GM03348 (cell line): ENCODE results near the gene MTCL1.

Experiments used
- DNase-seq: peaks from one replicate; pipeline ENCODE4 v3.0.0; 2012; ENCODE audit warnings: low spot score

Gene MTCL1

GRCh38 chr18:8705238-8705960 is at the start of gene MTCL1:
Gene MTCL1, plus strand, starts transcription at chr18:8705556. Its CDS starts 105 bp downstream, at chr18:8705661.
- peak; percentile 91 for DNase-seq

DNA sequence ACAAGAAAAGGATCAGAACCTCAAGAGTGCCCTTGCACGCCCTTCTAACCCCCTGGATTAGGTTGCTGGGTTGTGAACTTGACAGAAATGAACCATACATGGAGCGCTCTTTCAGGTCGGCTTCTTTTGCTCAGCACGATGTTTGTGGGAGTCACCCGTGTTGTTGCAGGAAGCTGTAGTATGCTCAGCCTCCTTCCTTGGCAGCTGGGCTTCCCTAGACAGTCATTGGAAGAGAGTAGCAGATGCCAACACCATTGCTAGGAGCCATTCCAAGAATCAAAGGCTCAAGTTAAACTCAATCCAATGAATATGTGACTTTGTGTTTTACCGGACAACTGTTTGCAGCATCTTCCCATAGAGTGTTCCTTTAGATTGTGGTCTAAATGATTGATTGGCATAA is 49.1 kb upstream of the MTCL1 start:
- DNase-seq = peak; percentile 23

- no peak for DNase-seq
Measured at GRCh38 chr18:8657050-8657820, 48.1 kb upstream of the MTCL1 start.

GRCh38 chr18:8657873-8658470 is 47.4 kb upstream of the MTCL1 start:
- no peak for DNase-seq

DNA sequence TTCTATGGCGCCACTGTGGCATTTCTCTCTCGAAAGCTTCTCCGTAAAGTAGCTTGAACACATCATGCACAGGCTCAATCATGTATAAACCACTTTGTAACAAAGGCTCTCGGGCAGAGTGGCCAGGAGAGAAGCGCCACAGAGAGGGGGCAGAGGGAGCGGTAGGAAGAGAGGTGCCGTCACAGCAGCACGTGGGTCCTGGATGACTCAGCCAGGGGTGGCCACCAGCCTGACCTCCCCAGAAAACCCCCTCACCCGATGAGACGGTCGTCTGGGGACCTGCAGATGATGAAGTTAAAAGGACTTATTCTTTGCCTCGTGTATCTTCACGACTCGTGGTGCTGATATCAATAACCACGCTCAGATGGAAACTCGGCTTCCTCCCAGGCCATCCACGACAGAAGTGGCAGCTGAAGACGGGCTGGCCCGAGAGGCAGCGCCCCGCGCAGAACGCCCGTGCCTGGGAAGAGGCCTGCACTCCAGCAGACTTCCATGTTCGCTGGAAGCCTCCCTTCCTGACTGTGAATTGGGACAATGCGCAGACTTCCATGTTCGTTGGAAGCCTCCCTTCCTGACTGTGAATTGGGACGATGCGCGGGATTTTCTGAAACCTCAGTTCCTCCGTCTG is 46.4 kb upstream of the MTCL1 start:
- no peak for DNase-seq

DNA sequence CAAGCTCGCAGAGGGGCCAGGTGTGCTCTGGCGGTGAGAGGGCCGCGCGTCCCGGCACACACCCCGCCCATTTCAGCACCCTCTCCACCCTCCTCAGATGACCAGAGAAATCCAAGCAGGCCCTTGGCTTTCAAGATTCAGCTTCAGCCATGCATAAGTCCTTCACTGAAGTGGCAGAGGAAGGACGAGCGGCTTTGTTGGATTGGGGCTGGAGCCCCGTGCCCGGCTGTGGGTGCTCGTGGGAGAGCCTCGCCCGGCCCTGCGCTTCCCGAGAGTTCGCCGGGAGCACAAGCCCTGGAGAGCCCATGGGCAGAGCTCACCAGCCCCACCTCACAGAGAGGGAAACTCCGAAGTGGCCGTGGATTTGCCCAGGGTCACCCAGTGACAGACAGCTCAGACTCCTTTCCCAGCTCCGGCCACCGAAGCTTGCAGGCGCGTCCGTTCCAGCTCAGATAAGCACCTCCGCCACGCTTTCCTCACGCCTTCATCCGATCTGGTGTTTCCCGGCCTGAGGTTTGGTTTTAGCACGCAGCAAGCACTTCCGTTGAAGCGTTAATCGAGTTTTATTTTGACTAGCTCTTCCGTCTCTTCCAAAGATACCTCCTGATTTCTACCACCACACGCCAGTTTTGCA is 45.6 kb upstream of the MTCL1 start:
- DNase-seq = no peak

GRCh38 chr18:8660316-8660715 is 45.0 kb upstream of the MTCL1 start:
- DNase-seq = no peak

- peak; percentile 31 for DNase-seq
Measured at GRCh38 chr18:8661754-8662559, 43.4 kb upstream of the MTCL1 start.

GRCh38 chr18:8662560-8663255 is 42.6 kb upstream of the MTCL1 start:
- DNase-seq = no peak

- DNase-seq = no peak
Measured at GRCh38 chr18:8667846-8668245, 37.5 kb upstream of the MTCL1 start.

GRCh38 chr18:8668381-8668780 is 37.0 kb upstream of the MTCL1 start:
- DNase-seq = no peak

DNA sequence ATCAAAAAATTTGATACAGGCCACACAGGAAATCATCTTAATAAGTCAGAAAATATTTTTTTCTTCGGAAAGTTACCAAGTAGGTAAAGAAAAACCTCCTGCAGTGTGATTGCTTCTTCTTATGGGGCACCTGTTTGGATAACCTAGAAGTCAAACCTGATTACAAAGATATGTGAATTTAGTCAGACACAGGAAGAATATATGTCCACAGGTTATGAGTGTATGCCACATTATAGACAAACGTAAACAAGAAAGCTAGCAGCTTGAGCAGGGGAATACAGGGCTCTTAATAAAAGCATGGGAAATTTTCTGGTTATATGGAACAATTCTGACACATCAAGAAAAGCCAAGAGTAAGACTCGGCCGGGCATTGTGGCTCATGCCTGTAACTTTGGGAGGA is 35.8 kb upstream of the MTCL1 start:
- no peak for DNase-seq

DNA sequence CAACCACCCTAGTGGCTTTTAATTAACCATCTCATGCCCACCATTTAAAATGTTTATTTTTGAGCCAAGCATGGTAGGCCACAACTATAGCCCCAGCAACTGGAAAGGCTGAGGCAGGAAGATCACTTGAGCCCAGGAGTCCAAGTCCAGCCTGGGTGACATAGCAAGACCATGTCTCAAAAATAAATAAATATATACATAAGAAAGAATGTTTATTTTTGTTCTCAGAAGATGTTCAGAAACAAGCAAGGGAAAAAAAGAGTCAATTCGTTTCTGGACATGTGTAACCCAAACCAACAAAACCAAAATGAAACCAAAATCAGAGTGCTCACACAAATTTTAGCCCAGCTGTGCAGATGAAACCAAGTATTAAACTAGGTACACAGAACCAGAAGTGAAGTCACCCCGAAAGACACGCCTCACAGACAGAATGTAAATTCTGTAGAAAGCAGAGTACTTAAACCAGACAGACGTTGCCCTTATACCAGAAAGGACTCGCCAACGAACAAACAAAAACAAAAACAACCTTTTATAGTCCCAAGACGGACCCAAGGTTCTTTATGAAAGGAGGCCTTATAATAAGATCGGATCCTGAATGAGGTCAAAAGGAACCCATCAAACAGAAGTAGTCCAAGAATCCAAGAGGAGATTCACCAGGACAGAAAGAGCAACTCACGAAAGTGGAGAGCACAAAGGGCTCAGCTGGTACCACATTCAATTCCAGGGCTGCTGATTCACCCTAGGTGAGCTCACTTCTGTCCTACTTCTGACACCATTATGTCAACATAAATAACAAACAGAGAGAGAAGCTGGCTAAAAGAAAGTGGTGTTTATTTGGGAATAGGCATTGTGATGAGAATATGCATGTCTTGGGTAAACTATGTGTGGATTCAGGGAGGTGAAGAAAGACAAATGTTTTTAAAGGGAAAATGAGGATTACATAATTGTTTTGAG is 31.8 kb upstream of the MTCL1 start:
- no peak for DNase-seq

DNA sequence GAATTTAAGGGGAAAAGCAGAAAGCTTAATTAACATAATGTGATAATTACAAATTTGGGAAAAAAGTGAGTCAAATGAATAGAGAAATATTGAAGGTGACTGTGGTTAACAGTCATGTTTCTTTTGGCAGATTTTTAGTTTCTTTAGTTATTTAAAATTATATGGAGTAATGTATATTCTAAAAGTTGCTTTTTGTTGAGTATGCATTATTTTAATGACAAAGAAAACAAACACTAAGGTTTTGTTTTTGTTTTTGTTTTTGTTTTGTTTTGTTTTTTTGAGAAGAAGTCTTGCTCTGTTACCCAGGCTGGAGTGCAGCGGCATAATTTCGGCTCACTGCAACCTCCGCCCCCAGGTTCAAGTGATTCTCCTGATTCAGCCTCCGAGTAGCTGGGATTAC is 30.3 kb upstream of the MTCL1 start:
- DNase-seq = no peak

DNA sequence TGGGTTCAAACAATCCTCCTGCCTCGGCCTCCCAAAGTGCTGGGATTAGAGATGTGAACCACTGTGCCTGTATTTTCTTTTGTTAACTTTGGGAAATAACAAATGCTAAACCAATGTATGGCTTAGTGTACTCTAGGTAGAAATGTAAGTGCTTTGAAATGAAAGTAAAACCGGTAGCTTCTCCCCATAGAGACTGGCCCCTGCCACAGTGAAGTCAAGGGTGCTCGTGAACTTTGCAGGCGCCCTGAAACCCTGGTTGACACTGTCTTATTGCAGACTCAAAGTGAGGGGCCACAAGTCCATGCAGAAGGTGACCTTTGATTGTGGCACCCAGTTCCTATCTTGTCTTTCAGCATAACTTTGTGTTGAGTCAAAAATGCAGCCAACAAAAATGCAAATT is 24.2 kb upstream of the MTCL1 start:
- DNase-seq = no peak

- DNase-seq = no peak
Measured at GRCh38 chr18:8684577-8684976, 20.8 kb upstream of the MTCL1 start.

DNA sequence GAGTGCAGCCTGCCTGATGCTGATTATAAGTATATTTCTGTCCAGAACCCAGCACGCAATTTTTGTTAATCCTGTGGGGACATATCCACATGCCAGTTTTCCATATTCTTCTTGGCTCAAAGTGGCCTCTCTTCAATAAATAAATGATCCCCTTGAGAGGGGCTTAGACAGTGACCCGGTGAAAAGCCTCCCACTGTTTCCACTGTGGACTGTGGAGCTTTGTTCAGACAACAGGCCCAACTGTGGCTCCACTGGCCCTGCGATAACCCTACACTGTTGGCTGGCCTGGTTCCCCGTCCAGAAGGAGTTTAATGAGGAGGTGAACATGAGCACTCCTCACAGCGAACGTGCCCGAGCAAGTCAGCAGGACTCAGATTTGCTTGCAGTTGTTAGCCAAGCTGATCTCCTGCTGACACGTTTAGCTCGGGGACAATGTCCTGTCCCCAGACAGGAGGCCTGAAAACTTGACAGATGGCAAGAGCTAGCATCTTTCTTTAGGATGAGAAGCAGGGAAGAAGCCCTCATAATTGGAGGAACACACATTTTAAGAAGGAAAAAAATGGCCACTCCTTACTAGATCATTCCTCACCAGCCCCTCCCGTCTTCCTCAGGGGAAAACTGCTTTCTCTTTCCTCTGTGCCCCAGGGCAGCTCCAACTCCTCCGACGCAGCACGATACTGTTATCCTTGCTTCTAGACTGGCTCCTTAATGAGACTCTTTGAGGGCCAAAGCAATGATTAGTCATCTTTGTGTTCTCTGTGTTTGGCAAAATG is 20.0 kb upstream of the MTCL1 start:
- peak; percentile 66 for DNase-seq

- no peak for DNase-seq
Measured at GRCh38 chr18:8685914-8686216, 19.5 kb upstream of the MTCL1 start.

DNA sequence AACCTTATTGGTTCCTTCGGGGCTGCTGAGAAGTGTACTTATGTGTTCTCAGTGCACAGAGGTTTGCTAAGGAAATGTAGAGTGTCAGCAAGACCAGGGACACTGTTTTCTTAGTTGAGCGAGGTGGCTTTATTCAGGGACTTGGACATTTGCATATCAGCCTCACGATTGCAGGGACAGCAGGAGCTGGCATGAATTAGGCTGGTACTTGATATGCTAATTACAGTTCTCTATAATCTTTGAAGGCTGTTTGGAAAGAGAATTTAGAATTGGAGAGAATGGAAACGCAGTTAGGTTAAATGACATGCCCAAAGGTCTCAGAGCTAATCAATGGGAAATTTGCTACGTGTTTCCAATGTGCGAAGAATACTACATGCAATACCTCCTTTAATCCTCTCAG is 18.7 kb upstream of the MTCL1 start:
- DNase-seq = no peak
